8988T (cell line): ENCODE data around the gene QPCT.

Experiments
- DNase-seq: peaks from one replicate; pipeline ENCODE4 v3.0.0; 2011

The QPCT gene

GRCh38 chr2:37325625-37326071, 18.8 kb upstream of the QPCT start:
- DNase-seq: no peak

GRCh38 chr2:37326285-37326684, 18.1 kb upstream of the QPCT start:
- DNase-seq: no peak

GRCh38 chr2:37326866-37327634, 17.4 kb upstream of the QPCT start:
- no peak for DNase-seq

- DNase-seq: no peak
Observed at GRCh38 chr2:37330681-37331080, 13.7 kb upstream of the QPCT start.

- DNase-seq: no peak
Observed at GRCh38 chr2:37332560-37332959, 11.9 kb upstream of the QPCT start.

GRCh38 chr2:37333256-37333655, 11.2 kb upstream of the QPCT start:
- no peak for DNase-seq

- DNase-seq: no peak
Observed at GRCh38 chr2:37335604-37336003, 8.8 kb upstream of the QPCT start.

- DNase-seq: no peak
Observed at GRCh38 chr2:37337620-37338280, 6.7 kb upstream of the QPCT start.

GRCh38 chr2:37338933-37339332, 5.5 kb upstream of the QPCT start:
- no peak for DNase-seq

GRCh38 chr2:37340637-37341036, 3.8 kb upstream of the QPCT start:
- no peak for DNase-seq

GRCh38 chr2:37342591-37343220, 1.7 kb upstream of the QPCT start:
- DNase-seq: no peak

- DNase-seq: peak; percentile 37
Observed at GRCh38 chr2:37343537-37344434, 644 bp upstream of the QPCT start.

GRCh38 chr2:37348155-37348554, 3.7 kb downstream of the QPCT start:
- no peak for DNase-seq

- no peak for DNase-seq
Observed at GRCh38 chr2:37349231-37349860, 4.9 kb downstream of the QPCT start.

- no peak for DNase-seq
Observed at GRCh38 chr2:37350034-37350433, 5.6 kb downstream of the QPCT start.

- DNase-seq: no peak
Observed at GRCh38 chr2:37354531-37354930, 10.1 kb downstream of the QPCT start.

- DNase-seq: no peak
Observed at GRCh38 chr2:37355735-37356134, 11.3 kb downstream of the QPCT start.

GRCh38 chr2:37356299-37356698, 11.9 kb downstream of the QPCT start:
- DNase-seq: no peak

GRCh38 chr2:37357069-37357468, 12.6 kb downstream of the QPCT start:
- DNase-seq: no peak

- no peak for DNase-seq
Observed at GRCh38 chr2:37357530-37357929, 13.1 kb downstream of the QPCT start.

- DNase-seq: no peak
Observed at GRCh38 chr2:37358466-37358865, 14.0 kb downstream of the QPCT start.

- no peak for DNase-seq
Observed at GRCh38 chr2:37361216-37361815, 16.9 kb downstream of the QPCT start.
